IMR-90 (cell line): ENCODE data around the gene MTOR. TPM values are rescaled to one million over a fixed set of nuclear protein-coding genes. Genes with fewer than 3 reads are reported as not detected.
A peak's percentile ranks its signal among the peaks of the same experiment; 100 is the strongest.

ENCODE experiments used
- ATAC-seq: fragments of 200-7000 bp; cut with Tn5 transposase; 2 replicates; pipeline ENCODE4 v1.9.1; 2020; ENCODE audit warnings: low read depth, mild to moderate bottlenecking, moderate library complexity
- BruUV-seq: library from RNA; stranded (reverse); fragments of 400-500 nt; replicated peaks from 2 replicates; lab custom pipeline; 2021; lab: Mats Ljungman, UMichigan
- CTCF ChIA-PET: fragments of 300-600 bp; formaldehyde crosslinking; extraction: SDS; loops from one replicate; lab custom pipeline; 2021; ENCODE audit warnings: antibody characterized with exemption; lab: Yijun Ruan, JAX
- POLR2A ChIA-PET: fragments of 300-600 bp; sonication (Branson Sonifier 250); formaldehyde crosslinking; loops from one replicate; lab custom pipeline; 2022; ENCODE audit warnings: antibody characterized with exemption; ENCODE audit not compliant: unreplicated experiment; lab: Charles Lee
- DNase-seq: peaks from one replicate; pipeline ENCODE4 v3.0.0; 2013
- H2AFZ ChIP-seq: replicated peaks from 2 replicates; pipeline ENCODE3; 2013; ENCODE audit warnings: low read length, mild to moderate bottlenecking; ENCODE audit not compliant: poor library complexity
- H2AK5ac ChIP-seq: 2 replicates; pipeline ENCODE4 v1.6.1; 2013; ENCODE audit warnings: low read depth, low read length, inconsistent platforms
- H2AK9ac ChIP-seq: replicated peaks from 2 replicates; pipeline ENCODE3; 2013; ENCODE audit warnings: mild to moderate bottlenecking, low read depth, low read length, moderate library complexity; ENCODE audit not compliant: poor library complexity
- H2BK120ac ChIP-seq: 2 replicates; pipeline ENCODE4 v1.6.1; 2013; ENCODE audit warnings: low read depth, low read length, inconsistent platforms
- H2BK15ac ChIP-seq: 3 replicates; pipeline ENCODE4 v1.6.1; 2013; ENCODE audit warnings: low read depth, low read length, inconsistent platforms
- H2BK20ac ChIP-seq: 2 replicates; pipeline ENCODE4 v1.6.1; 2013; ENCODE audit warnings: low read depth, mild to moderate bottlenecking, inconsistent platforms, low read length, moderate library complexity
- H2BK5ac ChIP-seq: 2 replicates; pipeline ENCODE4 v1.6.1; 2013; ENCODE audit warnings: mild to moderate bottlenecking, low read depth, low read length, inconsistent platforms; ENCODE audit not compliant: poor library complexity, severe bottlenecking
- H3K14ac ChIP-seq: replicated peaks from 2 replicates; pipeline ENCODE4 v1.6.1; 2013; ENCODE audit warnings: low read depth, low read length, inconsistent platforms
- H3K18ac ChIP-seq: 2 replicates; pipeline ENCODE4 v1.6.1; 2013; ENCODE audit warnings: low read depth, low read length, control low read depth
- H3K23ac ChIP-seq: 2 replicates; pipeline ENCODE4 v1.6.1; 2013; ENCODE audit warnings: low read depth, low read length, inconsistent platforms
- H3K27ac ChIP-seq: 2 replicates; pipeline ENCODE4 v1.5.1; 2013; ENCODE audit warnings: mild to moderate bottlenecking, control low read depth, low read length; ENCODE audit not compliant: insufficient read depth
- H3K27me3 ChIP-seq: 2 replicates; pipeline ENCODE4 v1.6.1; 2013; ENCODE audit warnings: low read length; ENCODE audit not compliant: control insufficient read depth, insufficient read depth
- H3K36me3 ChIP-seq: 2 replicates; pipeline ENCODE4 v1.6.1; 2013; ENCODE audit warnings: low read length, mixed read lengths; ENCODE audit not compliant: control insufficient read depth, insufficient read depth
- H3K4ac ChIP-seq: 2 replicates; pipeline ENCODE4 v1.6.1; 2013; ENCODE audit warnings: low read depth, low read length, inconsistent platforms
- H3K4me1 ChIP-seq: 2 replicates; pipeline ENCODE4 v1.6.1; 2013; ENCODE audit warnings: low read length, mixed read lengths; ENCODE audit not compliant: control insufficient read depth, insufficient read depth
- H3K4me2 ChIP-seq: 2 replicates; pipeline ENCODE4 v1.6.1; 2013; ENCODE audit warnings: low read depth, mild to moderate bottlenecking, control low read depth, low read length, moderate library complexity
- H3K4me3 ChIP-seq: 2 replicates; pipeline ENCODE4 v1.5.1; 2013; ENCODE audit warnings: low read depth, mild to moderate bottlenecking, control low read depth, low read length, moderate library complexity; ENCODE audit not compliant: insufficient read depth
- H3K56ac ChIP-seq: 2 replicates; pipeline ENCODE4 v1.6.1; 2013; ENCODE audit warnings: low read length, inconsistent platforms; ENCODE audit not compliant: insufficient read depth; ENCODE audit errors: extremely low read depth
- H3K79me1 ChIP-seq, 2 experiments: 2 replicates each; pipeline ENCODE4 v1.6.1; 2013; ENCODE audit warnings: low read length in 2 of 2, inconsistent platforms in 1 of 2, low read depth in 1 of 2
- H3K9ac ChIP-seq: 2 replicates; pipeline ENCODE4 v1.6.1; 2013; ENCODE audit warnings: low read depth, low read length, control low read depth
- H3K9me1 ChIP-seq: 2 replicates; pipeline ENCODE4 v1.6.1; 2013; ENCODE audit warnings: low read length, inconsistent platforms; ENCODE audit not compliant: insufficient read depth
- H3K9me3 ChIP-seq: 2 replicates; pipeline ENCODE4 v1.6.1; 2013; ENCODE audit warnings: low read length; ENCODE audit not compliant: control insufficient read depth, insufficient read depth
- H4K20me1 ChIP-seq: 2 replicates; pipeline ENCODE4 v1.6.1; 2013; ENCODE audit warnings: low read length, inconsistent platforms; ENCODE audit not compliant: insufficient read depth
- H4K5ac ChIP-seq: 2 replicates; pipeline ENCODE4 v1.6.1; 2013; ENCODE audit warnings: mild to moderate bottlenecking, low read depth, low read length, control low read depth
- H4K8ac ChIP-seq, 2 experiments: 2 replicates each; pipeline ENCODE4 v1.6.1; 2013; ENCODE audit warnings: low read depth in 2 of 2, low read length in 2 of 2, control low read depth in 1 of 2, inconsistent platforms in 1 of 2
- H4K91ac ChIP-seq: 2 replicates; pipeline ENCODE4 v1.6.1; 2013; ENCODE audit warnings: low read depth, low read length, inconsistent platforms; ENCODE audit not compliant: insufficient read depth
- BHLHE40 ChIP-seq: fragments of 150-350 bp; IDR thresholded peaks from 2 replicates; pipeline ENCODE4 v1.6.1; 2016; ENCODE audit warnings: mild to moderate bottlenecking, low read depth, low read length
- CEBPB ChIP-seq: IDR thresholded peaks from 2 replicates; pipeline ENCODE4 v1.6.1; 2012; ENCODE audit warnings: low read depth, low read length, improper control_type of control experiment
- CHD1 ChIP-seq: IDR thresholded peaks from 2 replicates; pipeline ENCODE4 v1.6.1; 2012; ENCODE audit warnings: low read depth, low read length, improper control_type of control experiment
- CTCF ChIP-seq: conservative IDR thresholded peaks from 2 replicates; pipeline ENCODE4 v1.5.1; 2012; ENCODE audit warnings: mild to moderate bottlenecking, low read depth, low read length, improper control_type of control experiment
- FOS ChIP-seq: fragments of 150-350 bp; IDR thresholded peaks from 2 replicates; pipeline ENCODE4 v1.6.1; 2016; ENCODE audit warnings: low read depth, low read length
- MAFK ChIP-seq: IDR thresholded peaks from 2 replicates; pipeline ENCODE4 v1.6.1; 2012; ENCODE audit warnings: low read depth, low read length, improper control_type of control experiment
- MAZ ChIP-seq: IDR thresholded peaks from 2 replicates; pipeline ENCODE4 v1.6.1; 2012; ENCODE audit warnings: low read depth, mild to moderate bottlenecking, low read length, improper control_type of control experiment, moderate library complexity, borderline replicate concordance
- MXI1 ChIP-seq: IDR thresholded peaks from 2 replicates; pipeline ENCODE4 v1.6.1; 2012; ENCODE audit warnings: low read depth, mild to moderate bottlenecking, low read length, moderate library complexity, borderline replicate concordance
- NFE2L2 ChIP-seq: fragments of 150-350 bp; IDR thresholded peaks from 2 replicates; pipeline ENCODE4 v1.6.1; 2016; ENCODE audit warnings: low read depth, mild to moderate bottlenecking, low read length
- POLR2A ChIP-seq: IDR thresholded peaks from 2 replicates; pipeline ENCODE4 v1.6.1; 2012; ENCODE audit warnings: mild to moderate bottlenecking, low read depth, low read length
- RAD21 ChIP-seq: IDR thresholded peaks from 2 replicates; pipeline ENCODE4 v1.6.1; 2012; ENCODE audit warnings: low read length, improper control_type of control experiment
- RFX5 ChIP-seq: IDR thresholded peaks from 2 replicates; pipeline ENCODE4 v1.8.0; 2012; ENCODE audit warnings: low read depth, mild to moderate bottlenecking, low read length, moderate library complexity
- SMC3 ChIP-seq: fragments of 150-350 bp; IDR thresholded peaks from 2 replicates; pipeline ENCODE4 v1.6.1; 2016; ENCODE audit warnings: low read depth, mild to moderate bottlenecking, antibody characterized with exemption, low read length, moderate library complexity
- WGBS, 2 experiments: methylation state at CpG; one replicate each; pipeline versions ENCODE4 v1.1.5 to v1.1.7; 2013; ENCODE audit warnings: missing lambda C conversion rate in 2 of 2; ENCODE audit not compliant: insufficient read length in 1 of 2; ENCODE audit errors: extremely low coverage in 2 of 2; 5-methylcytosine and 5-hydroxymethylcytosine counted together
- dilution Hi-C: fragments of 300-500 bp; cut with HindIII; formaldehyde crosslinking; loops from one replicate; pipeline ENCODE4 v1.14.3; 2018; ENCODE audit warnings: low sequenced_read_pairs; ENCODE audit not compliant: unreplicated experiment
- in situ Hi-C: fragments of 300-500 bp; cut with MboI; formaldehyde crosslinking; loops from 3 replicates; pipeline ENCODE4 v1.14.3; 2019; ENCODE audit warnings: low sequenced_read_pairs, inconsistent platforms, mixed read lengths
- intact Hi-C: fragments of 100-400 bp; cut with micrococcal nuclease; formaldehyde crosslinking; loops from 2 replicates; pipeline ENCODE4 v1.10.0; 2022
- polyA plus RNA-seq, 3 experiments: library from polyadenylated mRNA; depleted of rRNA; stranded (reverse); fragments of >200 nt; gene quantifications; 2 replicates each; pipeline ENCODE4 v1.2.3, GENCODE V29; 2012; ENCODE audit warnings: low replicate concordance in 1 of 3
- total RNA-seq: library from RNA; depleted of rRNA; stranded (reverse); fragments of >200 nt; gene quantifications from 2 replicates; pipeline ENCODE4 v1.2.3, GENCODE V29; 2012
- TF ChIP-seq, protein P1 (sequence below): fragments of 150-350 bp; IDR thresholded peaks from 2 replicates; pipeline ENCODE4 v1.6.1; 2016; ENCODE audit warnings: low read depth, mild to moderate bottlenecking, low read length, moderate library complexity, borderline replicate concordance
- TF ChIP-seq, protein P2 (sequence below): fragments of 150-350 bp; IDR thresholded peaks from 2 replicates; pipeline ENCODE4 v1.6.1; 2017; ENCODE audit warnings: mild to moderate bottlenecking, antibody characterized with exemption, low read length, low read depth

The MTOR gene
- total and polyA plus RNA-seq, 2 of the 4 experiments (the other 2 are of a cell fraction), result 19.2 to 36.7 TPM

- no TSS peak for BruUV-seq
- TF ChIP-seq BHLHE40 (no peak), MXI1 (no peak), CHD1 (no peak), SMC3 (no peak), CEBPB (no peak), FOS (no peak), CTCF (no peak), MAFK (no peak), POLR2A (no peak), NFE2L2 (no peak), RFX5 (no peak), RAD21 (no peak), MAZ (no peak)
- TF ChIP-seq, protein P1, sequence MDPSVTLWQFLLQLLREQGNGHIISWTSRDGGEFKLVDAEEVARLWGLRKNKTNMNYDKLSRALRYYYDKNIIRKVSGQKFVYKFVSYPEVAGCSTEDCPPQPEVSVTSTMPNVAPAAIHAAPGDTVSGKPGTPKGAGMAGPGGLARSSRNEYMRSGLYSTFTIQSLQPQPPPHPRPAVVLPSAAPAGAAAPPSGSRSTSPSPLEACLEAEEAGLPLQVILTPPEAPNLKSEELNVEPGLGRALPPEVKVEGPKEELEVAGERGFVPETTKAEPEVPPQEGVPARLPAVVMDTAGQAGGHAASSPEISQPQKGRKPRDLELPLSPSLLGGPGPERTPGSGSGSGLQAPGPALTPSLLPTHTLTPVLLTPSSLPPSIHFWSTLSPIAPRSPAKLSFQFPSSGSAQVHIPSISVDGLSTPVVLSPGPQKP, result no peak
- TF ChIP-seq, protein P2, sequence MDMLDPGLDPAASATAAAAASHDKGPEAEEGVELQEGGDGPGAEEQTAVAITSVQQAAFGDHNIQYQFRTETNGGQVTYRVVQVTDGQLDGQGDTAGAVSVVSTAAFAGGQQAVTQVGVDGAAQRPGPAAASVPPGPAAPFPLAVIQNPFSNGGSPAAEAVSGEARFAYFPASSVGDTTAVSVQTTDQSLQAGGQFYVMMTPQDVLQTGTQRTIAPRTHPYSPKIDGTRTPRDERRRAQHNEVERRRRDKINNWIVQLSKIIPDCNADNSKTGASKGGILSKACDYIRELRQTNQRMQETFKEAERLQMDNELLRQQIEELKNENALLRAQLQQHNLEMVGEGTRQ, result no peak
Observed at GRCh38 chr1:11266268-11267074, 4.1 kb upstream of the MTOR start.

More at GRCh38 chr1:11266268-11267074, 4.1 kb upstream of the MTOR start:
- Histone ChIP-seq H3K36me3 (no peaks in the 10 kb centered on the region), H4K5ac (no peak overlapping the region), H3K18ac (no peak overlapping the region), H2AFZ (peak overlapping the region; percentile 21), H3K56ac (no peak overlapping the region), H3K9me3 (no peaks in the 10 kb centered on the region), H2AK9ac (peak overlapping the region; percentile 37), H3K9me1 (peaks cover 7% of the 10 kb centered on the region), H3K9ac (no peak overlapping the region), H2BK120ac (no peak overlapping the region), H4K91ac (no peak overlapping the region), H3K4me3 (no peak overlapping the region), H3K14ac (no peak overlapping the region), H2BK5ac (no peak overlapping the region), H3K4me2 (no peak overlapping the region), H3K27me3 (no peaks in the 10 kb centered on the region), H2BK20ac (no peak overlapping the region), H2BK15ac (no peak overlapping the region), H2AK5ac (peak overlapping the region; percentile 63; the same call in 1 of the 2 replicates), H3K4me1 (no peaks in the 10 kb centered on the region), H3K27ac (no peak overlapping the region), H3K23ac (no peak overlapping the region), H3K4ac (no peak overlapping the region), H4K20me1 (no peaks in the 10 kb centered on the region), H3K79me1 (peaks cover 4 to 10% of the 10 kb centered on the region in 2 experiments; a peak in 1 of 4 replicates), H4K8ac (no peak overlapping the region)
- ATAC-seq, result no peak
- in situ Hi-C loops (no loop called here), dilution Hi-C loops (no loop called here), intact Hi-C loops (loop anchor here (10.0 kb wide), 1 partner anchor 208 kb away; the partner anchor contains the start of gene DISP3)
- CTCF ChIA-PET, result no interaction called here
- WGBS, 2 experiments, result 91% methylated on average over 5 of the region's 12 CpGs; no CpG with 5 or more reads in 1 of the 2 experiments
- POLR2A ChIA-PET, result no interaction called here
- DNase-seq, result no peak
